ENCODE results near the gene TRAPPC3L. TPM values are rescaled to one million over a fixed set of nuclear protein-coding genes. Genes with fewer than 3 reads are reported as not detected.

Gene TRAPPC3L
- total and polyA plus RNA-seq, 2 of the 8 experiments (the other 6 are each of a cell fraction or from before 2014, with no cell fraction given): not detected

DNA sequence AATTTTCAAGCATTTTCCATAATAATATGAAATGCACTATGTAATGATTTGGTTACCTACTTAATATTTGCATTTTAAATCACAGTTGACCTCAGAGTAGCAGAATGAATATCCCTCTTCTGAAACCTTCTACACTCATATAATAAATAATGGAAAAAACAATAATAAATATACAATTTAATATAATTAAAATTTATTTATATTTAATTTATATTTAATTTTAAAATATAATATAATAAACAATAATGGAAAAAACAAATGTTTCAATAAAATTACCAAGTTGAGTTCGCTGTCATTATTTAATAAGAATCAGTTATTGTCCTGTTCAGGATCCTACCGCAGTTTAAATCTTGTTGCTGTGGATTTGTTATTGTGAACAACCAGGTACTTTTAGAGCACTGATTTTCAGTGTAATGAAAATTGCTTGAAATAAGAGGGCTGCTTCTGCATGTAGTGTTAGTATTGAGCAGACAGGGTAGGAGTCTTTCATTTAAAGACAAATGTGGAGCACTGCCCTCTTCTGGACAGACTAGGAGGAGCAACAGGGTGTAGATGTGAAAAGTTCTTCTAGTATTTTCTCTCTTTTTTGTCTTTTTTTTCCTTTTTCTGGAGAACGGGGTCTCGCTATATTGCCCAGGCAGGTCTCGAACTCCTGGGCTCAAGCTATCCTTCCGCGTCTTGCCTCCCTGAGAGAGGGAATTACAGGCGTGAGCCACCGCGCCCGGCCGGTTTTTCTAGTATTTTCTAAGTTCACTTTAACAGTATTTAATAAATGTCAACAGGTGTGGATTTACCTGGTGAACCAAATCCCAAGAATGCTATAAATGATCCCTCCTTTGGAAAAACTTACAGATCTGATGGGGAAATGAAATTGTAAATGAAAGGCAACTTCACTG lies 13.6 kb downstream of the TRAPPC3L start:
- H3K4me1 ChIP-seq (replicated peaks in 1 of 4; ENCODE audit: control insufficient read depth in 3 of 4, insufficient read depth in 4 of 4, low read length in 3 of 4): peaks cover 0 to 12% (median 9%) of the 10 kb centered on the region in 4 experiments; a peak in 5 of 7 replicates
- H3K27me3 ChIP-seq (replicated peaks in 1 of 4; ENCODE audit: control insufficient read depth in 3 of 4, extremely low read depth in 1 of 4, insufficient read depth in 3 of 4, low read length in 3 of 4): no peaks in the 10 kb centered on the region
- no peaks in the 10 kb centered on the region for H3K23me2 ChIP-seq (ENCODE audit: low read depth, low read length)
- H3K36me3 ChIP-seq (ENCODE audit: control insufficient read depth in 2 of 4, insufficient read depth in 4 of 4, low read length in 3 of 4): no peaks in the 10 kb centered on the region
- H2BK120ac ChIP-seq (replicated peaks; ENCODE audit: low read depth, low read length): no peak overlapping the region
- H2BK20ac ChIP-seq (ENCODE audit: low read length): no peak overlapping the region
- no peak overlapping the region for H2AK5ac ChIP-seq (ENCODE audit: low read depth, low read length)
- peak in 1 of 2 experiments; percentile 79 for DNase-seq (ENCODE audit: low read depth in 1 of 2, low spot score in 2 of 2)
- no peak overlapping the region for H3K4me3 ChIP-seq (ENCODE audit: extremely low read depth in 1 of 4, insufficient read depth in 2 of 4, low read depth in 3 of 4, low read length in 4 of 4)
- H3K9ac ChIP-seq (replicated peaks in 1 of 4; ENCODE audit: extremely low read depth in 1 of 4, low read depth in 3 of 4, low read length in 3 of 4): no peak overlapping the region
- peak; percentile 77 for FAIRE-seq
- H2AFZ ChIP-seq (ENCODE audit: low read length): no peak overlapping the region
- no peak overlapping the region for H3K27ac ChIP-seq (ENCODE audit: low read depth, low read length)
- H4K8ac ChIP-seq (ENCODE audit: extremely low read depth, insufficient read depth, low read length): no peak overlapping the region
- H3K79me1 ChIP-seq (ENCODE audit: low read depth, low read length): no peaks in the 10 kb centered on the region
- H2BK15ac ChIP-seq (ENCODE audit: low read length): no peak overlapping the region
- CTCF ChIA-PET (ENCODE audit: partially characterized antibody): interaction anchor here (0.7 to 4.5 kb wide), 19 partner anchors 8 to 289 kb away, joined by 3 to 60 read pairs (median 7); partner anchors contain the start of gene CALHM5
- H3K23ac ChIP-seq (ENCODE audit: insufficient read length): no peak overlapping the region
- no peak overlapping the region for H2BK5ac ChIP-seq (ENCODE audit: low read depth, low read length)
- no peak overlapping the region for H4K5ac ChIP-seq (ENCODE audit: insufficient read length, low read depth, low read length)
- whole genome bisulfite sequencing, 2 experiments (ENCODE audit: extremely low coverage in 1 of 2, insufficient coverage in 1 of 2, insufficient read length in 1 of 2, insufficient replicate concordance in 2 of 2, low coverage in 1 of 2, low lambda C conversion rate in 2 of 2, missing lambda C conversion rate in 1 of 2): 83% methylated on average over 12 of the region's 12 CpGs; no CpG with 5 or more reads in 1 of the 2 experiments
- H3K79me2 ChIP-seq (ENCODE audit: control insufficient read depth in 1 of 2, insufficient read depth in 2 of 2, low read length in 2 of 2): no peaks in the 10 kb centered on the region
- H3K14ac ChIP-seq (ENCODE audit: insufficient read length): no peak overlapping the region
- no peak overlapping the region for H3K4me2 ChIP-seq (ENCODE audit: insufficient read depth in 1 of 2, low read depth in 2 of 2, low read length in 2 of 2)
- no peaks in the 10 kb centered on the region for H3K9me3 ChIP-seq (ENCODE audit: insufficient read depth in 2 of 2, low read depth in 1 of 2, low read length in 1 of 2)
- H3K56ac ChIP-seq (replicated peaks; ENCODE audit: insufficient read length, low read depth, low read length): no peak overlapping the region
- no peak overlapping the region for H3K4ac ChIP-seq (replicated peaks; ENCODE audit: insufficient read length, low read depth, low read length)
- no peaks in the 10 kb centered on the region for H4K20me1 ChIP-seq (replicated peaks in 1 of 2; ENCODE audit: control insufficient read depth in 1 of 2, insufficient read depth in 2 of 2, low read length in 2 of 2)
- H4K91ac ChIP-seq (replicated peaks; ENCODE audit: insufficient read length, low read length): no peak overlapping the region
- POLR2A ChIA-PET (ENCODE audit: partially characterized antibody): no interaction called here
- no peak overlapping the region for H3K18ac ChIP-seq (ENCODE audit: extremely low read depth, low read length)
- H2BK12ac ChIP-seq (ENCODE audit: low read depth, low read length): no peak overlapping the region
- TF ChIP-seq SUZ12 (IDR thresholded peaks at IDR 0.05; ENCODE audit: low read length) (no peak), KDM1A (IDR thresholded peaks at IDR 0.05; ENCODE audit: borderline replicate concordance, low read length) (peak; percentile 45; the same call in 1 of the 2 replicates), RAD21 (IDR thresholded peaks at IDR 0.05 in 1 of 2, conservative IDR thresholded peaks at IDR 0.05 in 1 of 2; ENCODE audit: low read depth in 2 of 2, low read length in 2 of 2) (peak; percentile 66 to 74), SP2 (IDR thresholded peaks at IDR 0.05; ENCODE audit: low read length) (no peak), SRF (IDR thresholded peaks at IDR 0.05; ENCODE audit: low read depth, low read length) (no peak), EGR1 (IDR thresholded peaks at IDR 0.05; ENCODE audit: borderline replicate concordance, low read depth, low read length) (no peak), JUN (IDR thresholded peaks at IDR 0.05; ENCODE audit: low read depth, low read length) (no peak), SAP30 (IDR thresholded peaks at IDR 0.05; ENCODE audit: insufficient read depth, insufficient replicate concordance, low read length) (no peak), GABPA (IDR thresholded peaks at IDR 0.05; ENCODE audit: borderline replicate concordance, insufficient read depth, low read length) (no peak)

All from H1 (cell line).